ENCODE results near the gene APPBP2.
"Not testable (repeated sequence)": the region's sequence is repeated elsewhere in the genome, so short reads cannot be mapped to it uniquely, and the experiment has no call there.

Gene APPBP2

GRCh38 chr17:60534613-60535157, 8.6 kb upstream of the APPBP2 start:
- intact Hi-C loops (cut with DNase I) = no loop called here

GRCh38 chr17:60534010-60534555, 8.0 kb upstream of the APPBP2 start:
- DNase-seq = no peak
- intact Hi-C loops (cut with DNase I) = no loop called here

More at GRCh38 chr17:60534613-60535157, 8.6 kb upstream of the APPBP2 start:
- DNase-seq = no peak

GRCh38 chr17:60529806-60530205, 3.8 kb upstream of the APPBP2 start:
- no peak for DNase-seq
- intact Hi-C loops (cut with DNase I) = loop anchor here (5.0 kb wide), 1 partner anchor 42 kb away; no protein-coding TSS in a partner anchor

- intact Hi-C loops (cut with DNase I) = loop anchor here (5.0 kb wide), 1 partner anchor 43 kb away; no protein-coding TSS in a partner anchor
- DNase-seq = no peak
Measured at GRCh38 chr17:60528828-60529227, 2.8 kb upstream of the APPBP2 start.

GRCh38 chr17:60527701-60528100, 1.7 kb upstream of the APPBP2 start:
- no peak for DNase-seq
- intact Hi-C loops (cut with DNase I) = loop anchor here (5.0 kb wide), 1 partner anchor 45 kb away; no protein-coding TSS in a partner anchor

- intact Hi-C loops (cut with DNase I) = loop anchor here (5.0 kb wide), 1 partner anchor 46 kb away; no protein-coding TSS in a partner anchor
- DNase-seq = no peak
Measured at GRCh38 chr17:60526726-60527125, 684 bp upstream of the APPBP2 start.

GRCh38 chr17:60525328-60525684, 736 bp downstream of the APPBP2 start:
- intact Hi-C loops (cut with DNase I) = loop anchor here (2.0 to 5.0 kb wide), 2 partner anchors 47 to 77 kb away; no protein-coding TSS in a partner anchor
- no peak for DNase-seq

GRCh38 chr17:60524463-60525327, 1.3 kb downstream of the APPBP2 start:
- no peak for DNase-seq
- intact Hi-C loops (cut with DNase I) = loop anchor here (2.0 to 5.0 kb wide), 2 partner anchors 48 to 76 kb away; no protein-coding TSS in a partner anchor

GRCh38 chr17:60523822-60524221, 2.2 kb downstream of the APPBP2 start:
- intact Hi-C loops (cut with DNase I) = loop anchor here (2.0 kb wide), 1 partner anchor 75 kb away; no protein-coding TSS in a partner anchor

GRCh38 chr17:60522889-60523626, 3.0 kb downstream of the APPBP2 start:
- DNase-seq = no peak
- intact Hi-C loops (cut with DNase I) = no loop called here

More at GRCh38 chr17:60523822-60524221, 2.2 kb downstream of the APPBP2 start:
- no peak for DNase-seq

- intact Hi-C loops (cut with DNase I) = no loop called here
- no peak for DNase-seq
Measured at GRCh38 chr17:60519795-60520194, 6.2 kb downstream of the APPBP2 start.

- DNase-seq; intact Hi-C loops (cut with DNase I): not testable (repeated sequence)
Measured at GRCh38 chr17:60515683-60516082, 10.4 kb downstream of the APPBP2 start.

- DNase-seq; intact Hi-C loops (cut with DNase I): not testable (repeated sequence)
Measured at GRCh38 chr17:60515199-60515598, 10.8 kb downstream of the APPBP2 start.

GRCh38 chr17:60514500-60514899, 11.5 kb downstream of the APPBP2 start:
- DNase-seq = no peak
- intact Hi-C loops (cut with DNase I) = no loop called here

- no peak for DNase-seq
- intact Hi-C loops (cut with DNase I) = no loop called here
Measured at GRCh38 chr17:60514053-60514452, 12.0 kb downstream of the APPBP2 start.

GRCh38 chr17:60513014-60513413, 13.0 kb downstream of the APPBP2 start:
- intact Hi-C loops (cut with DNase I) = no loop called here

GRCh38 chr17:60510723-60511122, 15.3 kb downstream of the APPBP2 start:
- intact Hi-C loops (cut with DNase I) = no loop called here
- no peak for DNase-seq

More at GRCh38 chr17:60513014-60513413, 13.0 kb downstream of the APPBP2 start:
- no peak for DNase-seq

- intact Hi-C loops (cut with DNase I) = no loop called here
- DNase-seq = no peak
Measured at GRCh38 chr17:60510031-60510430, 16.0 kb downstream of the APPBP2 start.

- intact Hi-C loops (cut with DNase I) = no loop called here
- DNase-seq = no peak
Measured at GRCh38 chr17:60508384-60508980, 17.6 kb downstream of the APPBP2 start.

- DNase-seq = no peak
- intact Hi-C loops (cut with DNase I) = no loop called here
Measured at GRCh38 chr17:60506312-60506711, 19.7 kb downstream of the APPBP2 start.
